Mesodermal cell (in vitro differentiated cells): ENCODE results near the gene GPR63.

Experiments used
- H3K27ac ChIP-seq: 2 replicates; pipeline ENCODE4 v1.7.0; 2013; ENCODE audit warnings: mild to moderate bottlenecking, low read depth, low read length, moderate library complexity; ENCODE audit not compliant: severe bottlenecking
- H3K36me3 ChIP-seq: 2 replicates; pipeline ENCODE4 v1.7.1; 2013; ENCODE audit warnings: mild to moderate bottlenecking, low read length, moderate library complexity; ENCODE audit not compliant: control insufficient read depth, insufficient read depth
- H3K4me1 ChIP-seq: one replicate; pipeline ENCODE4 v1.7.1; 2013; ENCODE audit warnings: mild to moderate bottlenecking, low read length; ENCODE audit not compliant: insufficient read depth, control insufficient read depth, poor library complexity, severe bottlenecking
- H3K4me3 ChIP-seq: 2 replicates; pipeline ENCODE4 v1.7.0; 2013; ENCODE audit warnings: low read length, control low read depth, mild to moderate bottlenecking; ENCODE audit not compliant: insufficient read depth, poor library complexity, severe bottlenecking; ENCODE audit errors: extremely low read depth
- H3K9me3 ChIP-seq: 2 replicates; pipeline ENCODE4 v1.7.1; 2013; ENCODE audit warnings: mild to moderate bottlenecking, low read length, moderate library complexity; ENCODE audit not compliant: control insufficient read depth
- WGBS, 2 experiments: methylation state at CpG; one replicate each; pipeline ENCODE4 v1.1.5; 2013; ENCODE audit warnings: missing lambda C conversion rate in 2 of 2; ENCODE audit not compliant: insufficient coverage in 2 of 2; 5-methylcytosine and 5-hydroxymethylcytosine counted together

The GPR63 gene

GRCh38 chr6:96792561-96793190 is 44.6 kb downstream of the GPR63 start:
- H3K27ac ChIP-seq = no peak overlapping the region
- H3K4me1 ChIP-seq = no peaks in the 10 kb centered on the region
- 80 to 100% methylated on average over 2 of the region's 4 CpGs for WGBS, 2 experiments
- H3K9me3 ChIP-seq = no peaks in the 10 kb centered on the region
- no peak overlapping the region for H3K4me3 ChIP-seq
- no peaks in the 10 kb centered on the region for H3K36me3 ChIP-seq

- no peaks in the 10 kb centered on the region for H3K4me1 ChIP-seq
- no peak overlapping the region for H3K4me3 ChIP-seq
- H3K36me3 ChIP-seq = no peaks in the 10 kb centered on the region
- no peaks in the 10 kb centered on the region for H3K9me3 ChIP-seq
- 100% methylated on average over 1 of the region's 3 CpGs; no CpG with 5 or more reads in 1 of the 2 experiments for WGBS, 2 experiments
- no peak overlapping the region for H3K27ac ChIP-seq
Measured at GRCh38 chr6:96789871-96790270, 47.4 kb downstream of the GPR63 start.

GRCh38 chr6:96787846-96788580 is 49.3 kb downstream of the GPR63 start:
- no peaks in the 10 kb centered on the region for H3K4me1 ChIP-seq
- H3K27ac ChIP-seq = no peak overlapping the region
- H3K4me3 ChIP-seq = no peak overlapping the region
- no peaks in the 10 kb centered on the region for H3K9me3 ChIP-seq
- no peaks in the 10 kb centered on the region for H3K36me3 ChIP-seq
- WGBS, 2 experiments = 78 to 84% methylated on average over 5 to 7 of the region's 9 CpGs

GRCh38 chr6:96786336-96786735 is 50.9 kb downstream of the GPR63 start:
- Histone ChIP-seq H3K9me3 (no peaks in the 10 kb centered on the region), H3K36me3 (no peaks in the 10 kb centered on the region), H3K4me3 (no peak overlapping the region), H3K4me1 (no peaks in the 10 kb centered on the region), H3K27ac (no peak overlapping the region)
- WGBS, 2 experiments = 91 to 100% methylated on average over 2 of the region's 2 CpGs

- 51 to 78% methylated on average over 2 to 3 of the region's 3 CpGs for WGBS, 2 experiments
- Histone ChIP-seq H3K27ac (no peak overlapping the region), H3K4me1 (no peaks in the 10 kb centered on the region), H3K9me3 (no peaks in the 10 kb centered on the region), H3K36me3 (no peaks in the 10 kb centered on the region), H3K4me3 (no peak overlapping the region)
Measured at GRCh38 chr6:96784650-96785049, 52.6 kb downstream of the GPR63 start.

- no peaks in the 10 kb centered on the region for H3K4me1 ChIP-seq
- 100% methylated on average over 2 of the region's 2 CpGs for WGBS, 2 experiments
- no peak overlapping the region for H3K4me3 ChIP-seq
- no peaks in the 10 kb centered on the region for H3K9me3 ChIP-seq
- no peak overlapping the region for H3K27ac ChIP-seq
- H3K36me3 ChIP-seq = no peaks in the 10 kb centered on the region
Measured at GRCh38 chr6:96783307-96783706, 54.0 kb downstream of the GPR63 start.

- Histone ChIP-seq H3K4me3 (no peak overlapping the region), H3K4me1 (no peaks in the 10 kb centered on the region), H3K9me3 (no peaks in the 10 kb centered on the region), H3K27ac (no peak overlapping the region), H3K36me3 (no peaks in the 10 kb centered on the region)
- 71 to 89% methylated on average over 1 of the region's 1 CpG for WGBS, 2 experiments
Measured at GRCh38 chr6:96781557-96781956, 55.7 kb downstream of the GPR63 start.

GRCh38 chr6:96777113-96777512 is 60.2 kb downstream of the GPR63 start:
- Histone ChIP-seq H3K4me1 (no peaks in the 10 kb centered on the region), H3K27ac (no peak overlapping the region), H3K4me3 (no peak overlapping the region), H3K9me3 (no peaks in the 10 kb centered on the region), H3K36me3 (no peaks in the 10 kb centered on the region)
- WGBS, 2 experiments = 84 to 94% methylated on average over 3 to 4 of the region's 4 CpGs

- Histone ChIP-seq H3K4me1 (no peaks in the 10 kb centered on the region), H3K36me3 (no peaks in the 10 kb centered on the region), H3K27ac (no peak overlapping the region), H3K4me3 (no peak overlapping the region), H3K9me3 (no peaks in the 10 kb centered on the region)
- WGBS, 2 experiments = 60% methylated on average over 1 of the region's 2 CpGs; no CpG with 5 or more reads in 1 of the 2 experiments
Measured at GRCh38 chr6:96775727-96776400, 61.4 kb downstream of the GPR63 start.

GRCh38 chr6:96766769-96767168 is 70.5 kb downstream of the GPR63 start:
- Histone ChIP-seq H3K36me3 (no peaks in the 10 kb centered on the region), H3K27ac (no peak overlapping the region)

GRCh38 chr6:96762599-96762998 is 74.7 kb downstream of the GPR63 start:
- Histone ChIP-seq H3K36me3 (no peaks in the 10 kb centered on the region), H3K9me3 (no peaks in the 10 kb centered on the region), H3K4me1 (no peaks in the 10 kb centered on the region), H3K4me3 (no peak overlapping the region), H3K27ac (no peak overlapping the region)
- 88 to 91% methylated on average over 6 of the region's 6 CpGs for WGBS, 2 experiments

More at GRCh38 chr6:96766769-96767168, 70.5 kb downstream of the GPR63 start:
- Histone ChIP-seq H3K4me3 (no peak overlapping the region), H3K4me1 (no peaks in the 10 kb centered on the region), H3K9me3 (no peaks in the 10 kb centered on the region)
